HAP-1 (cell line): ENCODE results near the gene CYLD.

ENCODE experiments used
- DNase-seq, 2 experiments: peaks; one replicate each; pipeline ENCODE4 v3.0.0-alpha.2; 2016 to 2020; ENCODE audit warnings: low spot score in 2 of 2
- H3K27me3 ChIP-seq: fragments of 250-450 bp; sonication (Bioruptor Pico); 2 replicates; pipeline ENCODE4 v1.5.1; 2020; ENCODE audit warnings: low read depth, mild to moderate bottlenecking, moderate library complexity
- H3K36me3 ChIP-seq: fragments of 250-450 bp; sonication (Bioruptor Pico); replicated peaks from 2 replicates; pipeline ENCODE4 v1.5.1; 2020; ENCODE audit warnings: mild to moderate bottlenecking
- H3K4me1 ChIP-seq: fragments of 250-450 bp; sonication (Bioruptor Pico); 2 replicates; pipeline ENCODE4 v1.5.1; 2020; ENCODE audit warnings: mild to moderate bottlenecking
- H3K4me3 ChIP-seq: fragments of 250-450 bp; sonication (Bioruptor Pico); 2 replicates; pipeline ENCODE4 v1.5.1; 2020; ENCODE audit warnings: mild to moderate bottlenecking, moderate library complexity
- H3K9me3 ChIP-seq: fragments of 250-450 bp; sonication (Bioruptor Pico); 2 replicates; pipeline ENCODE4 v1.5.1; 2020; ENCODE audit warnings: mild to moderate bottlenecking, moderate library complexity
- in situ Hi-C: fragments of 300-500 bp; cut with MboI; formaldehyde crosslinking; loops from 3 replicates; pipeline ENCODE4 v1.14.3; 2020; ENCODE audit warnings: low sequenced_read_pairs, inconsistent platforms, mixed read lengths

The CYLD gene

GRCh38 chr16:50814541-50814940 lies 72.7 kb downstream of the CYLD start:
- Histone ChIP-seq H3K9me3 (no peaks in the 10 kb centered on the region), H3K4me1 (no peaks in the 10 kb centered on the region), H3K36me3 (no peaks in the 10 kb centered on the region), H3K4me3 (no peak overlapping the region), H3K27me3 (no peaks in the 10 kb centered on the region)
- no peak for DNase-seq
- in situ Hi-C loops = loop anchor here (25.0 kb wide), 1 partner anchor 452 kb away; the partner anchor contains the start of gene BRD7

DNA sequence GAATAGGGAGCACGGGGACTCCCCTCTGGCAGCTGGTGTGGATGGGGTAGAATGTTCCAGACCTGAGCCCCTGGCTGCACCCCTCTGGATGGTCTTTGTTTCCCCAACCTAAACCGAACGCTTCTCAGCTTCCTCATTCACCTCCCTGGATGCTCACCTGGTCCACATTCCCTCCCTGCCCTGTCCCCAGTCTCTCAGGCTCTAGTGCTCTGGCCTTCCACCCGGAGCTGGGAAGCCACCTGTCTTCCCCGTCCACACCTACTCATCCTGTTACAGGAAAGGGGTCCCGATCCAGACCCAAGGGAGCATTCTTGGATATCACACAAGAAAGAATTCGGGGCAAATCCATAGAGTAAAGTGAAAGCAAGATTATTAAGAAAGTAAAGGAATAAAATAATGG lies 73.5 kb downstream of the CYLD start:
- Histone ChIP-seq H3K9me3 (no peaks in the 10 kb centered on the region), H3K4me3 (no peak overlapping the region), H3K36me3 (no peaks in the 10 kb centered on the region), H3K27me3 (no peaks in the 10 kb centered on the region), H3K4me1 (no peaks in the 10 kb centered on the region)
- no peak for DNase-seq
- in situ Hi-C loops = loop anchor here (25.0 kb wide), 1 partner anchor 453 kb away; the partner anchor contains the start of gene BRD7

DNA sequence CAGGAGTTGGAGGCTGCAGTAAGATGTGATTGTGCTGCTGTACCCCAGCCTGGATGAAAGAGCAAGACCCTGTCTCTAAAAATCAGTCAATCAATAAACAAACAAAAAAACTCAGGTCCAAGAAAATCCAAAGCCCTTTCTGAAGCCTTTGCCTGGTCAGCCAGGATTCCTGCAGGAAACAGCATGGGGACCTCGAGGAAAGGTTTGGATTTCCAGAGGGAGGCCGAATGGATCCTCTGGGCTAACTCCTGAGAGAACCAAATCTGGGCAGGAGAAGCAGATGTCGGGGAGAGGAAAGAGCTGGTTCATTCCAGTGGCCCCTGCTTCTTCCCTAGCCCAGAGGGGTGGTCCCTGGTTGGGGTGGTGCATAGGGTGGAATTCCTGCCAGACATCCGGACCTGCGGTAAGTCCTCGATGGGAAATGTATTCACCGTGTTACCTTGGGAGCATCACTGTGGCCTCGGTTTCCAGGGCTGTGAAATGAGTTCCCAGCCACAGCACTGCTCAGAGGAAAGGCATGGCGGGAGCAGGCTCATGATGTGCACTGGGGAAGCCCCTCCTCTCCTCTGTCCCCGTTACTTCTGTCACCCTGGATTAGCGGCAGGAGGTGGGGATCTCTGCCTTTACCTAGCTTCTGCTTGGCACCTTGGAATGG lies 75.1 kb downstream of the CYLD start:
- H3K9me3 ChIP-seq = no peaks in the 10 kb centered on the region
- H3K36me3 ChIP-seq = no peaks in the 10 kb centered on the region
- DNase-seq = no peak
- no peaks in the 10 kb centered on the region for H3K4me1 ChIP-seq
- H3K4me3 ChIP-seq = no peak overlapping the region
- in situ Hi-C loops = loop anchor here (25.0 kb wide), 1 partner anchor 455 kb away; the partner anchor contains the start of gene BRD7
- H3K27me3 ChIP-seq = no peaks in the 10 kb centered on the region

DNA sequence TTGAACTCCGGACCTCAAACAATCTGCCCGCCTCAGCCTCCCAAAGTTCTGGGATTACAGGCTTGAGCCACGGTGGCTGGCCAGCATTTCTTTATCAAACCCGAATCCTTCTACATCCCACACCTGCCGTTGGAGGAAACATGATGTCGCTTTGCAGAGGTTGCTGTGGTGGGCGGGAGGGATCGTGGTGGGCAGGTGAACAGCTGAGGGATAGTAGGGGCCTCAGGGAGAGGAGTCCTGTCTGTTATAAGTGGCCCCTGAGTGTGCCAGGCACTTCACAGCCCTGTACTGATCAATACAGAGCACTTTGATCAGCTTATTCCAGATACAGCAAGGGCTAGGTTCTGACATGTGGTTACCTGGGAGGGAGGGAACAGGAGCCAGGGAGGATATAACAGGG lies 76.5 kb downstream of the CYLD start:
- Histone ChIP-seq H3K36me3 (no peaks in the 10 kb centered on the region), H3K4me3 (no peak overlapping the region), H3K4me1 (no peaks in the 10 kb centered on the region), H3K9me3 (no peaks in the 10 kb centered on the region), H3K27me3 (no peaks in the 10 kb centered on the region)
- in situ Hi-C loops = loop anchor here (25.0 kb wide), 1 partner anchor 456 kb away; the partner anchor contains the start of gene BRD7
- no peak for DNase-seq

DNA sequence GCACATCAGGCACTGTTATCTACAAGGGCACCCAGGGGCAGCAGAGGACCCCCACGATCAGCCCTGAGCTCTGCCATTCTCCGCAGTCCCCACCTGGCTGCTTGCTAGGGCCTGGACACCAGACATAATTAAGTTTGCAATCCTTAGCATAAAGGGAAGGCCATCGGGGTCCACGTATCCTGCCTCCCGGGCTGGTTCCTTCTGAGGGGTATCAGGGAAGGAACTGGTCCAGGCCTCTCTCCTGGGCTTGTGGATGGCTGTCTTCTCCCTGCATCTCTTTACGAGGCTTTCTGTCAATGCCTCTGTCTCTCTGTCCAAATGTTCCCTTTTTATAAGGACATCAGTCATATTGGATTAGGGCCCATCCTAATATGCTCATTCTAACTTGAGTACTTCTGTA lies 77.8 kb downstream of the CYLD start:
- H3K9me3 ChIP-seq = no peaks in the 10 kb centered on the region
- H3K4me1 ChIP-seq = no peaks in the 10 kb centered on the region
- H3K27me3 ChIP-seq = no peaks in the 10 kb centered on the region
- H3K4me3 ChIP-seq = no peak overlapping the region
- in situ Hi-C loops = loop anchor here (25.0 kb wide), 1 partner anchor 457 kb away; the partner anchor contains the start of gene BRD7
- no peak for DNase-seq
- H3K36me3 ChIP-seq = no peaks in the 10 kb centered on the region

- no peak for DNase-seq
- H3K4me1 ChIP-seq = no peaks in the 10 kb centered on the region
- in situ Hi-C loops = loop anchor here (25.0 kb wide), 1 partner anchor 458 kb away; the partner anchor contains the start of gene BRD7
These were observed 78.3 kb downstream of the CYLD start for GRCh38 chr16:50820225-50820624.

DNA sequence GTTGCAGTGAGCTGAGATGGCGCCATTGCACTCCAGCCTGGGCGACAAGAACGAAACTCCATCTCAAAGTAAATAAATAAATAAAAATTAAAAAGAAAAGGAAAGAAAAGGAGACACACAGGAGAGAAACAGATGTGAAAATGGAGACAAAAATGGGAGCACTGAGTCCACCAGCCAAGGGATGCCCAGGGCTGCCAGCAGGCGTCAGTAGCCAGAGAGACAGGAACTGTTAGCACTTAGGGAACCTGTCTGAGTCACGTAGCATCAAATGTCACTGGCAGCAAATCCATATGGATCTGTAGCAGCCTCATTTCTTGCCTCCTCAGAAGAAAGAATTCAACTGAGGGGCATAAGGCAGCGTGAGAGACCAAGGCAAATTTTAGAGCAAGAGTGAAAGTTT lies 79.7 kb downstream of the CYLD start:
- in situ Hi-C loops = loop anchor here (25.0 kb wide), 1 partner anchor 459 kb away; the partner anchor contains the start of gene BRD7
- no peak for DNase-seq
- 0 out of 2 replicates have a peak, but pooled peaks cover 6% of the 10 kb centered on the region for H3K27me3 ChIP-seq

More at GRCh38 chr16:50820225-50820624, 78.3 kb downstream of the CYLD start:
- no peaks in the 10 kb centered on the region for H3K36me3 ChIP-seq
- no peaks in the 10 kb centered on the region for H3K9me3 ChIP-seq
- H3K27me3 ChIP-seq = 0 out of 2 replicates have a peak, but pooled peaks cover 4% of the 10 kb centered on the region
- no peak overlapping the region for H3K4me3 ChIP-seq

DNA sequence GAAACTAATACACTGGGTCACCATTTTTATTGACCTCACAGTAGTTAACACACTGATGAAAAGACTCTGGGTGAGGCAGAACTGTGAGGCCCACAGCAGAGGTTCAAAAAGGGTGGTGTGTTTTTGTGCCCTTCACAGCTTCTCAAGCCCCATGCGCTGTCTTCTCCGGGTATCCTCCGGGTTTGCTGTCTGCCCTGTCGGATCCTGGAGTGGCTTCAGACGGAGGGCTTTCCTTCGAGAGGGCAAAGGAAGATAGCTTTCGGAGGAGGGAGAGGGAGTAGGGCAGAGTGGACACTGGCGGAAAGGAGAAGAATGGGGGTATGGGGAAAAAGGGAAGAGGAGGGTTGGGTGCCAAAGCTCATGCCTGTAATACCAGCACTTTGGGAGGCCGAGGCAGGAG lies 80.8 kb downstream of the CYLD start:
- in situ Hi-C loops = loop anchor here (25.0 kb wide), 1 partner anchor 460 kb away; the partner anchor contains the start of gene BRD7
- no peaks in the 10 kb centered on the region for H3K9me3 ChIP-seq
- no peak overlapping the region for H3K4me3 ChIP-seq
- peaks cover 6% of the 10 kb centered on the region; the same call in 1 of the 2 replicates for H3K27me3 ChIP-seq
- H3K36me3 ChIP-seq = no peaks in the 10 kb centered on the region
- no peak for DNase-seq
- H3K4me1 ChIP-seq = no peaks in the 10 kb centered on the region

More for the DNA sequence above, 79.7 kb downstream of the CYLD start:
- Histone ChIP-seq H3K4me1 (no peaks in the 10 kb centered on the region), H3K4me3 (no peak overlapping the region), H3K9me3 (no peaks in the 10 kb centered on the region), H3K36me3 (no peaks in the 10 kb centered on the region)

- Histone ChIP-seq H3K27me3 (peaks cover 6% of the 10 kb centered on the region; the same call in 1 of the 2 replicates), H3K4me3 (no peak overlapping the region), H3K36me3 (no peaks in the 10 kb centered on the region), H3K4me1 (no peaks in the 10 kb centered on the region), H3K9me3 (no peaks in the 10 kb centered on the region)
- in situ Hi-C loops = no loop called here
- no peak for DNase-seq
These were observed 85.0 kb downstream of the CYLD start for GRCh38 chr16:50826797-50827316.

DNA sequence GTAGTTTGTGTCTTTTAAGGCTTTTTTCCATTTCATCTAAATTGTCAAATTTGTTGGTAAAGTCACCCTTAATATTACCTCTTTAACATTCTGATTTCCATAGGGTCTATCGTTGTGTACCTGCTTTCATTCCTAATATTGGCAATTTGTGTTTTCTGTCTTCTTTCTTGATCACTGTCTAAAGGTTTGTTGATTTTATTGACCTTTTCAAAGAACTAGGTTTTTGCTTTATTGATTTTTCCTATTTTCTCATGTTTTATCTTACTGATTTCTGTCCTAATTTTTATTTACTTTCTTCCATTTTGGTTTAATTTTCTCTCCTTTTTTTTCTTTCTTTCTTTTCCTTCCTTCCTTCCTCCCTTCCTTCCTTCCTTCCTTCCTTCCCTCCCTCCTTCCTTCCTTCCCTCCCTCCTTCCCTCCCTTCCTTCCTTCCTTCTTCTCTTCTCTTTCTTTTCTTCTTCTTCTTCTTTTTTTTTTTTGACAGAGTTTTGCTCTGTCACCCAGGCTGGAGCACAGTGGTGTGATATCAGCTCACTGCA lies 86.3 kb downstream of the CYLD start:
- Histone ChIP-seq H3K4me1 (no peaks in the 10 kb centered on the region), H3K27me3 (peaks cover 6% of the 10 kb centered on the region; the same call in 1 of the 2 replicates), H3K4me3 (no peak overlapping the region), H3K9me3 (no peaks in the 10 kb centered on the region), H3K36me3 (no peaks in the 10 kb centered on the region)
- DNase-seq = no peak
- in situ Hi-C loops = no loop called here

GRCh38 chr16:50830698-50831097 lies 88.8 kb downstream of the CYLD start:
- no peaks in the 10 kb centered on the region for H3K4me1 ChIP-seq
- H3K9me3 ChIP-seq = no peaks in the 10 kb centered on the region
- no peak for DNase-seq
- H3K27me3 ChIP-seq = no peaks in the 10 kb centered on the region; the same call in 1 of the 2 replicates
- in situ Hi-C loops = no loop called here
- H3K36me3 ChIP-seq = no peaks in the 10 kb centered on the region
- H3K4me3 ChIP-seq = no peak overlapping the region

DNA sequence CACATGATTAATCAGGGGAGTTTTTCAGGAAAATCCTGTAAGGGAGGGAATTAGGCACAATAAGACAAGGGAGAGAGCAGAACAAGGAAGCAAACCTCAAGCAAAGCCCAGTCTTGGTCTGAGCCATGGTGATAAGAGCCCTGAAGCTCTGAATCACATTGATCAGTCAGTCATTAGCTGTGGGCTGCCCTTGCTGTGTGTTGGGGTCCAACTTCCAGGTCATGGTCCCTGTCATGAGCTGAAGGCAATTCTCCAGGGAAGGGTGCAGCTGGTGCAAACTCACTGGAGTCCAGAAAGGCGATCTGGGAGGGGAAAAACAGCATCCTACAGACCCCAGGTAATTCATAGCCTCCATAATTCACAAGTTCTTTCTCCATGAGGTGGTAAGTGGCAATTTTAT lies 89.9 kb downstream of the CYLD start:
- no peak overlapping the region for H3K4me3 ChIP-seq
- H3K27me3 ChIP-seq = no peaks in the 10 kb centered on the region; the same call in 1 of the 2 replicates
- peaks cover 8% of the 10 kb centered on the region for H3K4me1 ChIP-seq
- no peaks in the 10 kb centered on the region for H3K9me3 ChIP-seq
- H3K36me3 ChIP-seq = no peaks in the 10 kb centered on the region
- DNase-seq = no peak
- in situ Hi-C loops = no loop called here

DNA sequence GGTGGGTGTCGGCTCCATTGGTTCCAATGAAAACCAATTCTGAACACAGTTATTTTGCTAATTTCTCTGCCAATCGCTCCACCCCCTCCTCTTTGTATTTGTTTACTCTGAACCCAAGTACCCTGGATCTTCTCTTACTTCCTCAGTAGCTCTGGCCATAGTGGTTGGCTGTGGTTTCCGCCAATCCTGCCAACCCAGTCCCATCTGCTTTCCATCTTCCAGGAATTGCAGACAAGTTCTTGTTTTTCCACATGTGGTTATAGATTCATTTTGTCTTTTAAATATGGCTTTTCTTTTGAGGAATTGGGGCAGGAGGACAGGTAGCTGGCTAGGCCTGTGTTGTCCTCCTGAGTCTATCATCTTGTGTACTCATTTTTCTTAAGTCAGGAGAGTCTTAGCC lies 92.0 kb downstream of the CYLD start:
- no peaks in the 10 kb centered on the region for H3K36me3 ChIP-seq
- no peaks in the 10 kb centered on the region for H3K27me3 ChIP-seq
- in situ Hi-C loops = no loop called here
- no peak for DNase-seq
- H3K4me3 ChIP-seq = no peak overlapping the region
- H3K4me1 ChIP-seq = peaks cover 8% of the 10 kb centered on the region
- no peaks in the 10 kb centered on the region for H3K9me3 ChIP-seq

- Histone ChIP-seq H3K27me3 (no peaks in the 10 kb centered on the region), H3K36me3 (no peaks in the 10 kb centered on the region), H3K9me3 (no peaks in the 10 kb centered on the region), H3K4me3 (no peak overlapping the region), H3K4me1 (peaks cover 8% of the 10 kb centered on the region)
- in situ Hi-C loops = no loop called here
- DNase-seq = no peak
These were observed 92.8 kb downstream of the CYLD start for GRCh38 chr16:50834701-50835100.
